ENCODE data around the gene MGA.

The MGA gene

DNA sequence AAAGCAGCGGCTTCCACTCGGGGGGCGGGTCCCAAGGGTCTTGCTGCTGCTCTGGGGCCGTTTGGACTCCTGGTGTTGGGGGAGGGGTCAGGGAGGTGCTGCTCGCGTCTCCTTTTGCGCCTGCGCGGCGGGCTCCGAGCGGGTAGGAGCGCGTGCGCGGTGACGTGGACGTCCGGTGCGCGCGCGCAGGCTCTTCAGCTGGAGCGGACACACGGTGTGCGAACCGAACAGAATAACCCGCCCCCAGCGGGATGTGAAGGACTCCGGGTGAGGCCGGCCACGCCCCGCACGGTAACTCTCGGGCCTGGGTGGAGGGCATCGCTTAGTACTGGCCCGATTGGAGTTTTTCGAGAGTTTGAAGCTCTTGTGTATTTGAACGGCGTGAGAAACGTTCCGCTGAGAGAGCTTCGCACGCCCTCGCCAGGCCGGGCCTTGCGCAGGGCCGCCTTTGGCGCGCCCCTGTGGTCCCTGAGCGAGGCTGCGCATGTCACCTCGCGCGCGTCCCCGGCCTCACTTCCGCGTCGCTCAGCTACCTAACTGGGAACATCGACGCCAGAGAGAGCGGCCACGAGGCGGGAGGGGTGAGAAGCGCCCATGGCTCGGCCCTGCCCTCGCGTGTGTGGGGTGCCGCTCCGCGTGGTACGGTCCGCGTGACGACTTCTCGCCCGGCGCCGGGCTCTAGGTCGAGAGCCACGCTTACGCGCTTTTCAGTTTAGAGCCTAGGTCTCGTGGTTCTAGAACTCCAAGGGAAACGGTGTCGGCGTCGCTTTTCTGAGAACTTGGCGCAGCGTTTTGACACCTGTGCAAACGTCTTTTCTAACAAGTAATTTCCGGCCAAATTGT is at the start of gene MGA:
TSS of gene MGA (plus strand) at position 171 of the 843 bp plus-strand sequence.
- DNase-seq: peak; percentile 58 to 75

DNA sequence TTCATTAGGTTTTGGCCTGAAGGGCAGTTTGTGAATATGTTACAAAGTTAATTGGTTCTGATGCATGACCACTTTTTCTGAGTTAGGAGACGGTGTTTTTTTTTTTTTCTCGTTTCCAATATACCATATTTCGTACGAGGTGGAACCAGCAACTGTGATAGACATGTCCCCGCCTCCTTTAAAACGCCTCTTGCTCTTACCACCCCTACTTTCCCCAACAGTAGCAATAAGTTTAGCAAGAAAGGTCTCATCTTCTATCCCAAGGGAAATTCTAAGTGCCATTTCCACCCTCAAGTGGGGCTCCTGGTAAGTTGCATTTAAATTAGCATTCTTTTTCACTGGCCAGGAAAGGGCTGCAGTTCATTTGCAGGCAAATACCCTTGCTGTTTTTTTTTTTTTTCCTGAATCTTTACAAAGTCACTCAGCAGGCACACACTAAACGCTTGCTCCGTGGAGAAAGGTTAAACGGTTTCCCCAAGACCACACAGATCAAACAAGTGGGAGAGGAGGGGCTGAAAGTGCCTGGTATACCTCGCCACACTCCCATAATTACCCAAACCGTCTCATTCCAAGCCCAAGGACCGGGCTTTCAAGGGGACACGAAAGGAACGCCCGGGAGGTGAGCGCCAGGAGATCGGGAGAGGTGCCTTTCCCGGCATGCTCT is 39.5 kb upstream of the MGA start:
- DNase-seq: no peak

- peak; percentile 81 to 86 for DNase-seq
Measured at GRCh38 chr15:41621200-41622193, 38.7 kb upstream of the MGA start.

- no peak for DNase-seq
Measured at GRCh38 chr15:41622901-41623300, 37.3 kb upstream of the MGA start.

GRCh38 chr15:41627203-41627602 is 33.0 kb upstream of the MGA start:
- no peak for DNase-seq

GRCh38 chr15:41629463-41629862 is 30.7 kb upstream of the MGA start:
- no peak for DNase-seq

GRCh38 chr15:41629883-41630282 is 30.3 kb upstream of the MGA start:
- no peak for DNase-seq

DNA sequence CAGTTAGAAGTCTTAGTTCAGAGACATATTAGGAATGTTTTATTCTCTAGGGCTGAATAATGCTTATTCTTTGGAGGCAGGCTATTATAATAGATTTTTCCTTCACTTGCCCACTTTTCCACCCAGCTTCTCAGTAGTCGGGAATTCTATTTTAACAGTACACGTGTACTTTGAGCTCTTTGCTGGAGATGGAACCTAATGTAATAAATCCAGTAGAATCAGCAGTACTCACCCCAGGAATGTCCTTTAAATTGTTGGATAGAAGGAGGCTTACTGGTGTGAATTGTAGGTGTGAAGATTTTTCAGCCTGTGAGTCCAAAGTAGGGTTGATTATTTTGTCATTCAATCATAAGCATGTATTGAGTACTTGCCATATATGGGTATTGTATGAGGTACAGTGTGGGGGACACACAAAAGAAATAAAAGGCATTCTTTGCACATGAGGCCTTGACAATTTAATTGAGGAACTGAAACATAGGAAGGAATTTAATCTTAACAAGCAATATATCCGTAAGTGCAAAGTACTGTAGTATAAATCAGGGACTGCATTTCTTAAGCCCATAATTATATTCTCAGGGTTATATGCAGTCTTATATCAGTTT is 29.5 kb upstream of the MGA start:
- DNase-seq: no peak

- no peak for DNase-seq
Measured at GRCh38 chr15:41631880-41632470, 28.2 kb upstream of the MGA start.

- DNase-seq: no peak
Measured at GRCh38 chr15:41633609-41634008, 26.6 kb upstream of the MGA start.

- DNase-seq: no peak
Measured at GRCh38 chr15:41634072-41634626, 26.1 kb upstream of the MGA start.

- DNase-seq: no peak
Measured at GRCh38 chr15:41637086-41637485, 23.1 kb upstream of the MGA start.

- no peak for DNase-seq
Measured at GRCh38 chr15:41640985-41641384, 19.2 kb upstream of the MGA start.

GRCh38 chr15:41647262-41647661 is 12.9 kb upstream of the MGA start:
- DNase-seq: no peak

DNA sequence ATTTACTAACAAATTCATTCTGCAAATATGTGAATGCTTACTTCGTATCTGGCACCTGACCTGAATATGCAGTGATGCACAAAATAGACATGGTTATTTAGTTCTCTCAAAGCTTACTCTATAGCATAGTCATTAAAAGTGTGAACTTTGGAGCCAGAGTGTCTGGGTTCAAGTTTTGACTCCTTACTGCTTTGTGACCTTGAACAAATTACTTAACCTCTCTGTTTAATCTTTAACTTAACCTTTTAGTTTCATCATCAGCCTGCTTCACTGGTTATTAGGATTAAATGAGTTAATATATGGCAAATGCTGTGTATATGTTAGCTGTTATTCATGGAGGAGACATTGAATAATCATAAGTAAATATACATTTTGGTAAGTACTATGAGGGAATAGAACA is 12.1 kb upstream of the MGA start:
- DNase-seq: no peak

DNA sequence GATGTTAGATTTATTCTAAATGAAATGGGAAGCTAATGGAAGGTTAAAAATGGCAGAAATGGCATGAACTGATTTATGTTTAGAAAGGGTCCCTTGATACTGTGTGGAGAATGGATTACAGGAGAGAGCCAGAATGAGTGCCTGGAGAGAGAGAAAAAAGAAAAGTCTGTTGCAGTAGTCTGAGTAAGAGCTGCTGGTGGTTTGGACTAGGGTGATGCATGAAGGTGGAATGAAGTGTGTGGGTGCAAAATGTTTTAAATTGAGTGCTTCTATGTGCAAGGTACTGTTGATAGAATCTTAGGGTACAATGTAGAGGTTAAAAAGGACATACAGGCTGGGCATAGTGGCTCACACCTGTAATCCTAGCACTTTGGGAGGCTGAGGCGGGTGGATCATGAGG is 11.4 kb upstream of the MGA start:
- no peak for DNase-seq

- no peak for DNase-seq
Measured at GRCh38 chr15:41650806-41651205, 9.4 kb upstream of the MGA start.

- DNase-seq: no peak
Measured at GRCh38 chr15:41651373-41651772, 8.8 kb upstream of the MGA start.

DNA sequence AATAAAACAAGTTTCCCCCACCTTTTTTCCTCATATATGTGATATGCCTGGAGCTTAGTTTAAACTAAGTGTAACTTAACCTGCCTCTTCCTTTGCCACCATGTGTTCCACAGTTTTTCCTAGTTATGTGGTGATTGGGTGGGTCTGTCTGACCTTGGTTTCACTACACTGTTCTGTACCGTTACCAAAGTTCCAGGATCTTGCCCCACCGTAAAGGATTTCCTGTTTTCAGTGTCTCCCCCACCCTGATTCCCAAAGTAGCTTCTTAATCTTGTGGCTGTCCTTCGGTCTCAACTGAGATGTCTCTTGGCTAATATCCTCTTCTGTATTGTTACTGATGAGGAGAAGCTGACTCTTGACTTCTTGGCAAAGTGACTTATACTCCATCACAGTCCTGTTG is 6.4 kb upstream of the MGA start:
- no peak for DNase-seq

- no peak for DNase-seq
Measured at GRCh38 chr15:41655716-41656115, 4.5 kb upstream of the MGA start.

DNA sequence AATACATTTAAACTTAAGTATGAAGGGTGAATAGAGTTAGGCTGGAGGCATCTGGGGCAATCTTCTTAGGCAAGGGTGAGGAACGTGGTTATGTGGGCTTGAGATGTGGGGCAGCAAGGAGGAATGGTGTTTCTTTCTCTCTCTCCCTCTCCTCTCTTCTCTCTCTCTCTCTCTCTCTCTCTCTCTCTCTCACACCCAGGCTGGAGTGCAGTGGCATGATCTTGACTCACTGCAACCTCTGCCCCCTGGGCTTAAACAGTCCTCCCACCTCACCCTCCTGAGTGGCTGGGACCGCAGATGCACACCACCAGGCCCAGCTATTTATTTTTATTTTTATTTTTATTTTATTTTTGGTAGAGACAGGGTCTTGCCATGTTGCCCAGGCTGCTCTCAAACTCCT is 4.0 kb upstream of the MGA start:
- no peak for DNase-seq

DNA sequence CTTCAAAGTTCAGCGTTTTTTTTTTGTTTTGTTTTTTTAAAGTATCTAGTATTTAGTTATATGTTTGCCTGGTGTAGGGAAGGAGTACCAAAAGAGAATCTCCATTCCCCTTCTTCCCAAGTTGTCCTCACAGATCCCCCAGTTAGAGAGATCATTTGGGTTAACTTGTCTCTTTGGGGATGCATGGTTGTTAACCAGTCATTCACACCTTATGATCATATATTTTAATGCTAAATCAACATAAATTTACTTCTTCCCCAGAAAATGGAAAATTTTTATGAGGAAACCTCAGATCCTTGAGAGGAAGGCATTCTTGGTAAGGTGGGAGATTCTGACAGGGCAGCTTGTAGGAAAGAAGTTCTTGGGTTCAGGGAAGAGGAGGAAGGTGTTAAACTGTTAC is 1.5 kb upstream of the MGA start:
- no peak for DNase-seq

Measured in hippocampal formation (tissue), 2 donors.